Natural killer cell treated with Interleukin-12 subunit alpha and Interleukin-12 subunit beta and Interleukin-15 and Interleukin-18, amount 100 ng/mL, for 72 hours (primary cell): ENCODE data around the gene HAND2. TPM values are rescaled to one million over a fixed set of nuclear protein-coding genes. Genes with fewer than 3 reads are reported as not detected.

Source experiments
- ATAC-seq, 2 donors: fragments of 150-1000 bp; cut with Tn5 transposase in 1 of 2; sonication (Bioruptor Pico), chemical (Tn5 transposase) in 1 of 2; 2 replicates each; pipeline ENCODE4 v1.10.0; 2021
- DNase-seq: peaks from one replicate; pipeline ENCODE4 v3.0.0; 2022; ENCODE audit warnings: low spot score
- H3K27ac Mint-ChIP-seq, 2 donors: 1 replicate in 1 of 2; 2 replicates in 1 of 2; pipeline ENCODE4 v1.8.0; 2022; ENCODE audit warnings: mixed read lengths in 2 of 2, mild to moderate bottlenecking in 1 of 2, moderate library complexity in 1 of 2
- H3K27me3 Mint-ChIP-seq, 2 donors: 1 replicate in 1 of 2; 2 replicates in 1 of 2; pipeline ENCODE4 v1.8.0; 2022; ENCODE audit warnings: mixed read lengths in 2 of 2
- H3K36me3 Mint-ChIP-seq: one replicate; pipeline ENCODE4 v1.8.0; 2022; ENCODE audit warnings: mixed read lengths
- H3K4me1 Mint-ChIP-seq, 2 donors: 1 replicate in 1 of 2; 2 replicates in 1 of 2; pipeline ENCODE4 v1.8.0; 2022; ENCODE audit warnings: low read depth in 2 of 2, mixed read lengths in 2 of 2, mild to moderate bottlenecking in 1 of 2
- H3K4me3 Mint-ChIP-seq: one replicate; pipeline ENCODE4 v1.8.0; 2022; ENCODE audit warnings: mixed read lengths
- H3K9me3 Mint-ChIP-seq: 2 replicates; pipeline ENCODE4 v1.8.0; 2022; ENCODE audit warnings: mixed read lengths
- total RNA-seq, 2 donors: library from RNA; stranded (reverse); gene quantifications; one replicate each; pipeline ENCODE4 v1.2.3, GENCODE V29; 2022

The HAND2 gene
- total RNA-seq, 2 donors from 2014 or later, result not detected

DNA sequence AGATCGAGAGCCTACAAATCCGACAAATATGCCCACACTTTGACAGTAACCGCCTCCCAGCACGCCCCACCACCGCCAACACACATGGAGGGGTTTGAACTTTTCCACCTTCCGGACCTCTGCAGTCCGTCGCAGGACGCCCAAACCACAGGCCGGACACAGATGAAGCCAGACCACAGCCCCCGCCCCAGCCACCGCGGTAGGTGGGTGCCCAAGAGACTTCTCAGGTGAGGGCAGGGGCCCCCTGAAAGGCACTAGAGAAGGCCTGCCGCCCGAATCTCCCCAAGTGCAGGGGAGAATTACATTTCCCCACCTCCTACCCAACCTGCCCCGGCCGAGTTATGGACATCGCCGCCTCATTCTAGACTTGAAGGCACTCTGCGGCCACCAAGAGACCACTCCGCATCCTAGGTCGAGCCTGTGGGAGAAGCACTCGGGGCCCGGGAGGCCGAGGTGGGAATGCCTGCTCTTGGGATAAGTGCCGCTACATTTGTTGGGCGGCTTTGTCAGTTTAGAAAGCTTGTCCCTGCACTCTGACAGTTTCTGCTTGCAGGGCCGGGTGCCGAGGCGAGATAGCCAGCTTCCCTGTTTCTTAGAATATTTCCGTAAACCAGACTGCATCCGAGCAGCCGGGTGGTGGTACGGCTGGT is 21.5 kb downstream of the HAND2 start:
- peak overlapping the region; percentile 62 for H3K4me3 Mint-ChIP-seq
- H3K27me3 Mint-ChIP-seq, result peaks cover 51 to 65% of the 10 kb centered on the region in 2 donors
- ATAC-seq (no peak), DNase-seq (no peak)
- H3K27ac Mint-ChIP-seq, result no peak overlapping the region
- no peaks in the 10 kb centered on the region for H3K36me3 Mint-ChIP-seq
- peaks cover 8 to 23% of the 10 kb centered on the region in 2 donors for H3K4me1 Mint-ChIP-seq
- H3K9me3 Mint-ChIP-seq, result no peaks in the 10 kb centered on the region

DNA sequence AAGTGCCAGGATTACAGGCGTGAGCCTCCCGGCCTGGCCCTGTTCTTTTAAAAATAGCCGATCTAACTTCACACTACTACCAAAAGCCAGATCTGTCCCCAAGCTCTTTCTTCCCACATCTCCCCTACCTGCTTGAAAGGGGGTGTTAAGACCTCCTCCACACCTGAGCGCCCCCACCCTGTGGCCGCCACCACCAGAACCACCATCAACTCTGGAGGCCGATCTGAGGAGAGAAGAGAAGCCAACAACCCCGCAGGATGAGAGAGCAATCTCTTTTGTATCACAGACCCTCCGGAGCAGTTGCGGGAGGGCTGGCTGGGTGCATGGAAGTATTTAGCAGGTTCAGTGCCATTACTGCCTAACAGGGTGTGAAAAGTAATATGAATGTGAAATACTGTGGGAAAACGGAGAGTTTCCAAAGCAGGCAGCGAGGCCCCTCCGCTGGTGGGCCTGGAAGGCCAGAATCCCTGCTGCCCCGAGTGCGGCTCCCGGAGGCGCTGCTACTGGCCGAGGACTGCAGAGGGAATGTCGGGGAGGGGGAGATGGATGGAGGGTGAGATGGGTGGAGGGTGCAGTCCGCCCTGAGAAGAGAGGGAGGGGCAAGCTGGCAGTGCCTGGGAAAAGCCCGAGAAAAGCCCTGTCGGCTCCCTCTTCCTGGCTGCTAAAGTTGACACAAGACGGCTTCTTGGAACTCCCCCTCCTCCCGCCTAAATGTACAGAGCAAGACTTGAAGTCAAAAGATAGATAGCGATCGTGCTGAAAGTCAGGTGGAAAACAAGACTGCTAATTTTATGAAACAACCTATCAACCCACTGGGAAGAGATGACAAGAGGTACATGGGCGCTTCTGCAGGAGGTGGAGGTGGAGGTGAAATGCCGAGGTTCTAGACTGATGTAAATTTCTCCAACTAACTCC is 22.3 kb downstream of the HAND2 start:
- peaks cover 8 to 23% of the 10 kb centered on the region in 2 donors for H3K4me1 Mint-ChIP-seq
- peaks cover 55 to 65% of the 10 kb centered on the region in 2 donors for H3K27me3 Mint-ChIP-seq
- no peaks in the 10 kb centered on the region for H3K36me3 Mint-ChIP-seq
- no peaks in the 10 kb centered on the region for H3K9me3 Mint-ChIP-seq
- DNase-seq, result no peak
- no peak for ATAC-seq
- no peak overlapping the region for H3K27ac Mint-ChIP-seq
- peak overlapping the region; percentile 62 for H3K4me3 Mint-ChIP-seq

DNA sequence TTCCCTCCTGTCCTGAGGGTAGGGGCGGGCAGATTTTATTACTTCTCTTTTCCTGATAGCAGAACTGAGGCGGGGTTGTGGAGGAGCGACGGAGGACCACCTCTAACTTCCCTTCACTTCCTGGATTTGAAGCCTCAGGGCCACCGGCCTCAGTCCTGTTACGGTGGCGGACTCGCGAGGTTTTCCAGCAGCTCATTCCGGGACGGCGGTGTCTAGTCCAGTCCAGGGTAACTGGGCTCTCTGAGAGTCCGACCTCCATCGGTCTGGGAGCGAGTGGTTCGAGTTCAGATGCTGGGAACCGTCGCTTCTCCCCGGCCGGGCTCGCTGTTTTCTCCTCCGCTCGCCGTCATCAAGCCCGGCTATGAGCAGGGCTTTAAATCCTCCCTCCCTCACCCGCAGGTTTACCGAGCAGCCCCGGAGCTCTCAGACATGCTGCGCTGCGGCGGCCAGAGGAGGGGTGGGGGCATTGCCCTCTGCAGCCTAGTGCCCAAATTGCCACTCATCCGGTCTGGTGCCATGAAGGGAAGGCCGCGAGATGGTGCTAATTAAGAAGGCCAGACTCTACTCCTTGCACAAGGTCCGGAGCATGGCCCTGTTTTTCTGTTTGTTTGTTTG is 23.3 kb downstream of the HAND2 start:
- Mint-ChIP-seq H3K27ac (no peak overlapping the region), H3K36me3 (no peaks in the 10 kb centered on the region), H3K9me3 (no peaks in the 10 kb centered on the region), H3K27me3 (peaks cover 50 to 60% of the 10 kb centered on the region in 2 donors), H3K4me3 (peak overlapping the region; percentile 62), H3K4me1 (peaks cover 8 to 23% of the 10 kb centered on the region in 2 donors)
- ATAC-seq (no peak), DNase-seq (no peak)

DNA sequence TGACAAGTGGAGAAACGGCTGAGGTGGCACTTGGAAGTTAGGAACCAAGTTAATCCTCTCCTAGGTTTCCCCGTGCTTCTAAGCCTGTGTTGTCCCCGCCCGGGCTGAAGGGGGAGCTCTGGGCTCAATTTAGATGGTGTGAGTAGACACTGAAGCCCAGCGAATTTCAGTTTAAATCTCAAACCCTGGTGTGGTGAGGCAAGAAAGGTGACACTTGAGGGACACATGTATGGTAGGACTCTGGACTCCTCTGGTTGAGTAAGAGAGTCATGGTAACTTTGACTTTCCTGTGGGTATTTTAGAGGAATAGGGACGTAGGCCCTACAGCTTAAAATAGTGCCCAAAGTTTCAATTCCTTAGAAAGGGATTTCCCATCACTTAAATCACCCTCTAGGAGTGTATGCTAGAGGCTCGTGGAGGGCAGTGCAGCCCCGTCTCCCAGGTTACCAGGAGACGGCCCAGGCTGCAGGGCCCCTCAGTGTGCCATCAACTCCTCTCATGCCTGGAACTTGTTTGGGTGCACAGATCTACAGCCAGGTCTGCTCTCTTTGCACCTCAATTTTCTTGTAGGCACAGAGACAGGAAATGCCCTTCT is 24.0 kb downstream of the HAND2 start:
- H3K4me3 Mint-ChIP-seq, result peak overlapping the region; percentile 58
- no peak overlapping the region for H3K27ac Mint-ChIP-seq
- no peaks in the 10 kb centered on the region for H3K9me3 Mint-ChIP-seq
- no peak for DNase-seq
- H3K36me3 Mint-ChIP-seq, result no peaks in the 10 kb centered on the region
- H3K27me3 Mint-ChIP-seq, result peaks cover 47 to 59% of the 10 kb centered on the region in 2 donors
- peak; percentile 53 to 71 for ATAC-seq
- H3K4me1 Mint-ChIP-seq, result peaks cover 8 to 23% of the 10 kb centered on the region in 2 donors

DNA sequence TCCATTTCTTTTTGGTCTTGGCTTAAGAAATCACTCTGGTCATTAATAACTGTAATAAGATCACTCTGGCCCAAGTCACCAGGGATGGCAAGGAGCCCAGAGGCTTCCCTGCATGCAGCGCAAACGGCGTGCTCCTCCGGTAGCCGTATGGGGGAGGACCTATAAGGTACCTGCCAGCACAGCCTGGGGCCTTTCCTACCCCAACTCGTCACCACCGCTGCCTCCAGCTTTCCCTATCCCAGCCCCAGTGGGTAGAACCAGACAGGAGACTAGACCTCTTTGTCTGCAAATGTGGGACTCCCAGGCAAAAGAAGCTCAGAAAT is 25.9 kb downstream of the HAND2 start:
- no peak overlapping the region for H3K4me3 Mint-ChIP-seq
- peaks cover 41 to 50% of the 10 kb centered on the region in 2 donors for H3K27me3 Mint-ChIP-seq
- no peak overlapping the region for H3K27ac Mint-ChIP-seq
- DNase-seq, result no peak
- no peak for ATAC-seq
- no peaks in the 10 kb centered on the region for H3K9me3 Mint-ChIP-seq
- no peaks in the 10 kb centered on the region for H3K36me3 Mint-ChIP-seq
- peaks cover 11 to 23% of the 10 kb centered on the region in 2 donors for H3K4me1 Mint-ChIP-seq

DNA sequence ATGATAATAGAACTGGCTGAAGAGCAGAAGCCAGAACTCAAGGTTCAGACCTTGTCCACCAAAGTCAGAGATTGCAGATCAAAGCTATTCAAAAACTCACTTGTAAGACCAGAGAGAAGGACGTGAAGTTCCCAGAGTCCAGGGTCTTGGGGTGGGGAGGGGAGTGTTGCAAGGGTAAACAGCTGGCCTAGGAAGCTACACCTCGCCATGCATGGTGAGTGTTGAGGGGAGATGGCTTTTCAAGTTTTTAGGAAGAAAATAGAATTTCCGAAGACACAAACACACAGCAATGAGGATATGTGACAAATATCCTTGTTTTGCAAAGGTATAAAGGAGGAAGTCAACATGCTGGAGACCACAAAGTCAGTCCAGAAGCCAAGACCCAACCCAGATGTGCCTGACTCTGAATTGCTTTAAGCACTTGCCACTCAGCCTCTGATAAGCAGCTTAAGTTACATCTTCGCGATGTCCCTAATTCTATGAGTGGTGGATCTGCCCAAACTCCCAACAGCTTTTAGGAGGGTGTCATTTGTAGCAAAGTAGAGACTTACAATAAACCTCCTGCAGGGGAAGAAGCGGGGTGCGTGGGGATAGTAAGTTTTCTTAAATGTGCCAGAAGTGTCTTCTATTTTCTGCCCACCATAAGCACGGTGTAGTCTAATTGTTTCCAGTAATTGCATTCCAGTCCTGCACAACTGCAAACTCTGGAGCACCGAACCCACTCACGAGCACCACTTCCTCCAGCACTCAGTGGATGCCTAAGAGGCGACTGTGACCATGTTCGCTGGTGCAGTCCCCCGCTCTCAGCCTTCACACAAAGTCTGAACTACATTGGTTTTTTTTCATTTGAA is 26.5 kb downstream of the HAND2 start:
- peaks cover 11 to 22% of the 10 kb centered on the region in 2 donors for H3K4me1 Mint-ChIP-seq
- ATAC-seq (no peak), DNase-seq (no peak)
- H3K36me3 Mint-ChIP-seq, result no peaks in the 10 kb centered on the region
- no peak overlapping the region for H3K4me3 Mint-ChIP-seq
- peaks cover 41 to 50% of the 10 kb centered on the region in 2 donors for H3K27me3 Mint-ChIP-seq
- H3K9me3 Mint-ChIP-seq, result no peaks in the 10 kb centered on the region
- no peak overlapping the region for H3K27ac Mint-ChIP-seq

DNA sequence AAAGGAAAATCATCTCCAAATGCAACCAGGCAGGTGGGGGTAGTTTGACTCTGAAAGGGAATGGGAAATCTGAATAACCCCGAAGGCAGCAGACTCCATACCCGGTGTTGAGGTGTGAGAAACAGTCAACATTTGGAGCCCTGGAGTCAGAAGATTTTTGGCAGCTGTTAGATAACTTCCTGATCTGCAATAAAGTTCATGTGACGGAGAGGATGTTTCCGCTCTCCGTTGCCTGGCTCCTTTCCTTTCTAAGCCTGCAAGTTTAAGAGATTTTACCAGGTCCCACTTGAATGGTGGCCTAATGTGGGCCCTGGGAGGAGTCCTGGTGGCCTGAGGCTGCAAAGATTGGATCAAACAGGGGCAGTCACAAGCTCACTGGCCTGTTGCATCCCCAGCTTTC is 27.7 kb downstream of the HAND2 start:
- H3K27ac Mint-ChIP-seq, result no peak overlapping the region
- ATAC-seq, result no peak
- H3K36me3 Mint-ChIP-seq, result no peaks in the 10 kb centered on the region

DNA sequence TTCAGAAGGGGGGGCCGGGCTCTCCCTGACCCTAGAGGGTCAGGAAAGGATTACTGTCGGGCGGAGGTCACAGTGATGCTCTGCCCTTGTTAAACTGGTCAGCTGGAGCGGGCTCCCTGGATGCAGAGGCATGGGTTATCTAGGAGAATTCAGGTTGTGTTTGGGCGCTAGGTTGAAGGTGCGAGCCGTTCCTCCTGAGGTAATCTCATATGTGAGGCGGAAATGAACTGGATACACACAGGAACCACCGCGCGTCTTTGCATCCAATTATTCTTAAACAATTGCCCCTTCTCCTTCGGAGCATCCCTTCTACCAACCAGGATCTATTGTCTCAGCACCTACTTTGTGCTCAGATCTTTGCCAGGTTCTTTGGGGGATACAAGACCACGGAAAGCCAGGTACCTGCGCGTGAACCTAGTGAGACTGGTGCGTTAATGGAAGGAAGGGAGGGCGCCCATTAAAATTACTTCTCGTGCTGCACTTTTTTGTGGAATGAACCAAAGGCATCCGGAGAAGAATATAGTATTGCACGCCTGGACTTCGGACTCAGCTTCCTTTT is 28.4 kb downstream of the HAND2 start:
- H3K4me1 Mint-ChIP-seq, result peaks cover 4 to 5% of the 10 kb centered on the region in 2 donors
- no peaks in the 10 kb centered on the region for H3K9me3 Mint-ChIP-seq
- H3K27me3 Mint-ChIP-seq, result peaks cover 36 to 38% of the 10 kb centered on the region in 2 donors
- ATAC-seq (no peak), DNase-seq (no peak)
- no peaks in the 10 kb centered on the region for H3K36me3 Mint-ChIP-seq
- peak overlapping the region; percentile 48 for H3K4me3 Mint-ChIP-seq
- no peak overlapping the region for H3K27ac Mint-ChIP-seq

More for the DNA sequence above, 27.7 kb downstream of the HAND2 start:
- peaks cover 37 to 39% of the 10 kb centered on the region in 2 donors for H3K27me3 Mint-ChIP-seq
- H3K9me3 Mint-ChIP-seq, result no peaks in the 10 kb centered on the region
- no peak for DNase-seq
- peaks cover 8 to 9% of the 10 kb centered on the region in 2 donors for H3K4me1 Mint-ChIP-seq
- H3K4me3 Mint-ChIP-seq, result no peak overlapping the region

DNA sequence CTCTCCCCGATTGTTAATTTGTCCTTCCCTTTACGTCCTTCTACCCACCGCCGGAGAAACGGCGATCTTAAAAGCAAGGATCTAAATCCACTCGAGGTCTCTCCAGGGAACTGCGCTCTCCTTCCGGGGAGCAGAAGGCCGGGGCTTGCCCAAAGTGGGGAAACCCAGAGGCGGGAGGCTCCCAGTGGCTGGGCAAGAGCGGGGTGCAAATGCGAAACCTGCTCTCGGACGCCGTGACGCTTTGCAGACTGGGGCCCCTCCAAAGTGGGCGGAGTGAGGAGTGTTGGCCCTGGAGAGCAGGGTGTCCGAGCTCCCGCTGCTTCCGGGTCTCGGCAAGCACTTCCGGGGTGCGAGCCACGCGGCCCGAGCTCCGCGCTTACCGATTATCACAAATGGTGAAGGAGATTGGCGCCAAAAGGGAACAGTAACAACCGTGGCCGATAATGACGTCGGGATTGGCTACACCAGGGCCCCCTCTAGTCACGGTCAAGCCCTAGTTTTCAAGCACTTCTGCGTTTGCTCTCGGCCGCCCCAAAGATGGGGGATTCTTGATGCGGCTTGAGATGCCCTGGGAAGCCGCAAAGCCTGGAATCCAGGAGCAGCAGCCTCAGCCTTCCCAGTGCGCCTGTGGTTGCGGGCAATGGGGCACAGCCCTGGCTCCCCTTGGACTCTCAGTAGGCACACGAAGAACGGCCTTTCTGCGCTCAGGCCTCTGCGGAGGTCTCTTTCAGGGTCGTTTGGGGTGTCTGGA is 29.0 kb downstream of the HAND2 start:
- DNase-seq, result no peak
- H3K9me3 Mint-ChIP-seq, result no peaks in the 10 kb centered on the region
- no peaks in the 10 kb centered on the region for H3K36me3 Mint-ChIP-seq
- peak; percentile 29 to 73 for ATAC-seq
- peaks cover 38 to 40% of the 10 kb centered on the region in 2 donors for H3K27me3 Mint-ChIP-seq
- no peak overlapping the region for H3K27ac Mint-ChIP-seq
- peak overlapping the region; percentile 48 for H3K4me3 Mint-ChIP-seq
- H3K4me1 Mint-ChIP-seq, result peaks cover 3 to 4% of the 10 kb centered on the region in 2 donors

DNA sequence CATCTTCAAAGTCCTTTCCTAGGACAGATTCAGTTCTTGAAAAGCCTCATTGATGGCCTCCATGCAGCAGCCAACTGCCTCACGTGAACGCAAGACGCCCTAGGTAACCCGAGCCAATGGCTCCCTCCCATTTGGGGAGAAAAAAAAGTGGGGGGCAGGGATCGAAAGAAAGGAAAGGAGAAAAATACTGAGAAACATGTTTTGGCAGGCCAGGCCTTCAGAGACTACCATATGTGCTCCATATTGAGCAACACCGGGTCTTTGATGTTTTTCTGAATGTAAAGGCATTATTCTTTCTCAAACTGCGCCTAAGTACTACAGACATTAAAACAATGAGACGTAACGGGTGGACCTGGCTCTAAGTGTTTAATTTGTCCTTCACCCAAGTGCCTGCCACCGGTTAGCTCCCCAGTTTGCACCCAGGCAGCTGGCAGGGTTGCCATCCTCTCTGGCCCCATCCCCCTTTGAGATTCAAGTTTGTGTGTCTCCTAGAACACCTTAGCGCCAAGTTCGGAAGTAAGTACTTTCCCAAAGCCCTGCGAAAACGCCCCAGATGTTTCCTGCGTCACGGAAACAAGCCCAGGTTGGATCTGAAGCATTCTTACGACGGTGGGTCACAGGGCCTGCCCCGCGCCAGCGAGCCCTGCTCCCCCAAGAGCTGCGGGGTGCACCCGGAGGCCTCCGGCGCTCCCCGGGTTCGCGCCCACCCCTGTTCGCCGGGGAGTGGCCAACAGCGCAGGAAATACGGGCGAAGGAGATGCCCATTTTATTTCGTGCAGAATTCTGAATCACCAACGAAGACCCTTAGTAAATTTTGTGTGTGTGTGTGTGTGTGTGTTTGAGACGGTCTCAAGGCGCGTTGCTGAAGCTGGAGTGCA is 30.1 kb downstream of the HAND2 start:
- Mint-ChIP-seq H3K4me3 (peak overlapping the region; percentile 36), H3K27ac (no peak overlapping the region), H3K4me1 (peaks cover 0 to 4% of the 10 kb centered on the region in 2 donors), H3K27me3 (peaks cover 31 to 38% of the 10 kb centered on the region in 2 donors), H3K36me3 (no peaks in the 10 kb centered on the region), H3K9me3 (no peaks in the 10 kb centered on the region)
- DNase-seq (no peak), ATAC-seq (no peak)

DNA sequence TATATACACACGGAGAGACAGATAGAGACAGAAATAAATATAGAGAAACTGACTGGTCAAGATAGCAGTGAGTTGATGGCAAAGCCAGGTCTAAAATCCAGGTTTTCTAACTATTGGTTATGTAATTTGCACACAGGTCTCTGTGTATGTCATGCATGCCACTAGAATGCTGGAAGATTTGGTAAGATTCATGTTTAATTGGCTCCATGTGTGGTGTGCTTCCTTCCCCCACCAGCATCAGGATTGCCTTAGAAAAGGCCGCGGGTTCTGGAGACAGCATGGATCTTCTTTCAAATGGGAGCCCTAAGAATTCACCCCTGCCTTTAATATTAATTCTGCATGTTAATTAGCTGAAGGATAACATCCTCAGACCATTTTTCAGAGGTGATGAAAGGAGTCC is 31.3 kb downstream of the HAND2 start:
- Mint-ChIP-seq H3K4me3 (no peak overlapping the region), H3K9me3 (no peaks in the 10 kb centered on the region), H3K4me1 (peaks cover 4 to 11% of the 10 kb centered on the region in 2 donors), H3K27ac (no peak overlapping the region), H3K36me3 (no peaks in the 10 kb centered on the region), H3K27me3 (peaks cover 27 to 36% of the 10 kb centered on the region in 2 donors)
- ATAC-seq (no peak), DNase-seq (no peak)
